ENCODE results near the gene ZC3H4. TPM values are rescaled to one million over a fixed set of nuclear protein-coding genes. Genes with fewer than 3 reads are reported as not detected.

ZC3H4 gene
- total and polyA plus RNA-seq, 9 of the 15 experiments (the other 6 are each of a cell fraction or from before 2014, with no cell fraction given) = 2.2 to 75.6 (median 18.3) TPM

- TF ChIP-seq PATZ1 (CRISPR knock-in tag; IDR thresholded peaks at IDR 0.05; ENCODE audit: borderline replicate concordance) (0 out of 2 replicates have a peak, but pooled peaks have one; percentile 41), TAF9B (IDR thresholded peaks at IDR 0.05; ENCODE audit: partially characterized antibody) (peak; percentile 78), ZC3H8 (IDR thresholded peaks at IDR 0.05) (no peak), WHSC1 (IDR thresholded peaks at IDR 0.05; ENCODE audit: low read length) (no peak), SIRT6 (IDR thresholded peaks at IDR 0.05; ENCODE audit: low read depth, low read length) (no peak), ZNF77 (CRISPR knock-in tag; IDR thresholded peaks at IDR 0.05) (no peak), ZNF707 (CRISPR knock-in tag; conservative IDR thresholded peaks at IDR 0.05) (no peak; the same call in 1 of the 2 replicates), MYBL2 (IDR thresholded peaks at IDR 0.05; ENCODE audit: low read depth) (no peak), MYBL2 (CRISPR knock-in tag; IDR thresholded peaks at IDR 0.05; ENCODE audit: borderline replicate concordance) (no peak), ZFP30 (CRISPR knock-in tag; IDR thresholded peaks at IDR 0.05; ENCODE audit: borderline replicate concordance) (no peak), CBFA2T3 (IDR thresholded peaks at IDR 0.05) (no peak), SRSF3 (IDR thresholded peaks at IDR 0.05; ENCODE audit: insufficient read depth, low read length) (no peak), HDAC3 (IDR thresholded peaks at IDR 0.05; ENCODE audit: borderline replicate concordance, partially characterized antibody) (no peak), E2F1 (CRISPR knock-in tag; IDR thresholded peaks at IDR 0.05) (no peak), ZNF354B (CRISPR knock-in tag; IDR thresholded peaks at IDR 0.05) (no peak), TAF15 (IDR thresholded peaks at IDR 0.05; ENCODE audit: low read depth, low read length) (no peak), HSF4 (CRISPR knock-in tag; IDR thresholded peaks at IDR 0.05; ENCODE audit: borderline replicate concordance) (no peak), CXXC5 (CRISPR knock-in tag; IDR thresholded peaks at IDR 0.05) (no peak; the same call in 1 of the 2 replicates), PBX2 (CRISPR knock-in tag; IDR thresholded peaks at IDR 0.05; ENCODE audit: low read depth) (no peak), PBX2 (tag; conservative IDR thresholded peaks at IDR 0.05; ENCODE audit: low read depth) (no peak), RBFOX2 (IDR thresholded peaks at IDR 0.05; ENCODE audit: low read depth, low read length) (peak; percentile 89), CBX2 (IDR thresholded peaks at IDR 0.05; ENCODE audit: insufficient read depth, low read length, poor library complexity, severe bottlenecking) (no peak)
Measured at GRCh38 chr19:47112997-47113849, at the start of gene ZC3H4 (continued).
